VCaP (cell line): ENCODE data around the gene TBL2.

Experiments used
- H3K27ac ChIP-seq: fragments of 450-650 bp; 2 replicates; pipeline ENCODE4 v1.5.1; 2017
- CTCF ChIP-seq: fragments of 450-650 bp; conservative IDR thresholded peaks from 2 replicates; pipeline ENCODE4 v1.5.1; 2017; ENCODE audit warnings: mild to moderate bottlenecking, moderate library complexity

The TBL2 gene

GRCh38 chr7:73518470-73518869 is 59.9 kb downstream of the TBL2 start:
- TF ChIP-seq CTCF = no peak

More at GRCh38 chr7:73518470-73518869, 59.9 kb downstream of the TBL2 start:
- peak overlapping the region; percentile 97 for H3K27ac ChIP-seq
